Keratinocyte (primary cell): ENCODE measurements around the gene SMIM14. TPM values are rescaled to one million over a fixed set of nuclear protein-coding genes. Genes with fewer than 3 reads are reported as not detected.

Experiments used
- DNase-seq: peaks from one replicate; pipeline ENCODE4 v3.0.0-alpha.2; 2011; ENCODE audit warnings: low read depth, missing footprints, low spot score
- FAIRE-seq: peaks from 2 replicates; lab custom pipeline; 2011; peaks lifted over from hg19 to GRCh38; lab: Jason Lieb, UNC
- H2AFZ ChIP-seq: 2 replicates; pipeline ENCODE4 v1.6.0; 2012; ENCODE audit warnings: low read length, control low read depth, inconsistent platforms; ENCODE audit not compliant: control insufficient read depth
- H3K27ac ChIP-seq: 2 replicates; pipeline ENCODE4 v1.5.1; 2011; ENCODE audit warnings: low read length; ENCODE audit not compliant: control insufficient read depth, insufficient read depth
- H3K27me3 ChIP-seq: 3 replicates; pipeline ENCODE4 v1.6.0; 2011; ENCODE audit warnings: low read length; ENCODE audit not compliant: control insufficient read depth, insufficient read depth; ENCODE audit errors: extremely low read depth
- H3K36me3 ChIP-seq, 2 experiments: 2 replicates in 1 of 2; 3 replicates in 1 of 2; pipeline ENCODE4 v1.5.1; 2011; ENCODE audit warnings: low read length in 2 of 2, mild to moderate bottlenecking in 1 of 2; ENCODE audit not compliant: control insufficient read depth in 2 of 2, insufficient read depth in 2 of 2; ENCODE audit errors: extremely low read depth in 1 of 2
- H3K4me1 ChIP-seq: 3 replicates; pipeline ENCODE4 v1.5.1; 2011; ENCODE audit warnings: low read length; ENCODE audit not compliant: control insufficient read depth, insufficient read depth; ENCODE audit errors: extremely low read depth
- H3K4me2 ChIP-seq: 3 replicates; pipeline ENCODE4 v1.6.0; 2011; ENCODE audit warnings: low read depth, low read length; ENCODE audit not compliant: control insufficient read depth, insufficient read depth; ENCODE audit errors: extremely low read depth
- H3K4me3 ChIP-seq, 3 experiments: fragments of 200-600 bp in 1 of 3; sonication (generic) in 1 of 3; 2 replicates in 2 of 3; 3 replicates in 1 of 3; pipeline ENCODE4 v1.5.1; 2011 to 2016; ENCODE audit warnings: low read length in 3 of 3, mild to moderate bottlenecking in 3 of 3, control low read depth in 2 of 3, inconsistent platforms in 1 of 3, low read depth in 1 of 3, mixed read lengths in 1 of 3, mixed run types in 1 of 3, moderate library complexity in 1 of 3; ENCODE audit not compliant: control insufficient read depth in 2 of 3, insufficient read depth in 2 of 3; ENCODE audit errors: extremely low read depth in 1 of 3
- H3K79me2 ChIP-seq: 2 replicates; pipeline ENCODE4 v1.6.0; 2012; ENCODE audit warnings: low read length; ENCODE audit not compliant: control insufficient read depth, insufficient read depth
- H3K9ac ChIP-seq: 3 replicates; pipeline ENCODE4 v1.6.0; 2011; ENCODE audit warnings: low read length; ENCODE audit not compliant: control insufficient read depth, insufficient read depth; ENCODE audit errors: extremely low read depth
- H3K9me1 ChIP-seq: 3 replicates; pipeline ENCODE4 v1.6.0; 2011; ENCODE audit warnings: low read length; ENCODE audit not compliant: control insufficient read depth, insufficient read depth; ENCODE audit errors: extremely low read depth
- H3K9me3 ChIP-seq: 2 replicates; pipeline ENCODE4 v1.5.1; 2012; ENCODE audit warnings: low read depth, low read length; ENCODE audit not compliant: control insufficient read depth
- H4K20me1 ChIP-seq: 3 replicates; pipeline ENCODE4 v1.6.0; 2011; ENCODE audit warnings: low read length; ENCODE audit not compliant: control insufficient read depth, insufficient read depth; ENCODE audit errors: extremely low read depth
- CTCF ChIP-seq, 3 experiments: IDR thresholded peaks in 1 of 3; conservative IDR thresholded peaks in 1 of 3; optimal IDR thresholded peaks in 1 of 3; 2 replicates in 2 of 3; 3 replicates in 1 of 3; pipeline versions ENCODE3 to v1.5.1; 2011; ENCODE audit warnings: low read length in 3 of 3, mild to moderate bottlenecking in 3 of 3, moderate library complexity in 2 of 3, control low read depth in 1 of 3, inconsistent platforms in 1 of 3; ENCODE audit not compliant: insufficient read depth in 2 of 3; ENCODE audit errors: extremely low read depth in 1 of 3
- EZH2 ChIP-seq: IDR thresholded peaks from one replicate; pipeline ENCODE4 v1.6.1; 2012; ENCODE audit warnings: inconsistent platforms, mild to moderate bottlenecking, low read length, moderate library complexity
- dilution Hi-C: fragments of 300-500 bp; cut with MboI; formaldehyde crosslinking; loops from one replicate; pipeline ENCODE4 v1.7.0; 2020; ENCODE audit warnings: low sequenced_read_pairs; ENCODE audit not compliant: extremely low pct_ligation_motif_present
- polyA plus RNA-seq, 5 experiments: library from polyadenylated mRNA; depleted of rRNA in 3 of 5; stranded (reverse) in 3 of 5; stranded (forward) in 1 of 5; unstranded in 1 of 5; fragments of >200 nt; gene quantifications; 1 replicate in 1 of 5; 2 replicates in 3 of 5; 3 replicates in 1 of 5; pipeline versions ENCODE4 v1.2.1 to v1.2.3, GENCODE V29; 2011 to 2012; ENCODE audit warnings: missing spikeins in 2 of 5, low read depth in 1 of 5, low replicate concordance in 1 of 5

SMIM14 gene
- polyA plus RNA-seq, 1 donor (not counting 4 experiments of a cell fraction or from before 2014, with no cell fraction given): 13.9 TPM

GRCh38 chr4:39527296-39528060 is 111.2 kb downstream of the SMIM14 start, which contains the start of gene UGDH:
Gene UGDH (minus strand): TSS chr4:39527439. CDS start chr4:39521512, 5,927 bp downstream.
- no peak for FAIRE-seq
- dilution Hi-C loops: no loop called here
- Histone ChIP-seq H3K9me1 (no peaks in the 10 kb centered on the region), H3K27ac (peak within 1 kb of the TSS; percentile 90), H3K4me1 (peaks cover 9% of the 10 kb centered on the region), H4K20me1 (no peaks in the 10 kb centered on the region), H3K79me2 (peaks cover 36% of the 10 kb centered on the region), H3K36me3 (peaks cover 0 to 2% of the 10 kb centered on the region in 2 experiments), H3K4me2 (peak within 1 kb of the TSS; percentile 97), H2AFZ (peak within 1 kb of the TSS; percentile 96), H3K27me3 (no peaks in the 10 kb centered on the region), H3K9ac (peak within 1 kb of the TSS; percentile 93), H3K4me3 (peak within 1 kb of the TSS; percentile 86 to 99 (median 97)), H3K9me3 (peaks cover 2% of the 10 kb centered on the region)
- TF ChIP-seq EZH2 (no peak), CTCF (optimal IDR thresholded peaks at IDR 0.05 in 1 of 3, IDR thresholded peaks at IDR 0.05 in 1 of 3, conservative IDR thresholded peaks at IDR 0.05 in 1 of 3; ENCODE audit: extremely low read depth in 1 of 3, insufficient read depth in 2 of 3, low read length in 3 of 3) (no peak)
- DNase-seq: peak; percentile 58

- peak overlapping the region; percentile 97 for H3K4me2 ChIP-seq
- peak overlapping the region; percentile 86 to 99 (median 97) for H3K4me3 ChIP-seq
- peak overlapping the region; percentile 90 for H3K27ac ChIP-seq
- peaks cover under 1% of the 10 kb centered on the region for H3K9me3 ChIP-seq
- dilution Hi-C loops: no loop called here
- peaks cover 9% of the 10 kb centered on the region for H3K4me1 ChIP-seq
- peaks cover 0 to 1% of the 10 kb centered on the region in 2 experiments for H3K36me3 ChIP-seq
- TF ChIP-seq CTCF (optimal IDR thresholded peaks at IDR 0.05 in 1 of 3, IDR thresholded peaks at IDR 0.05 in 1 of 3, conservative IDR thresholded peaks at IDR 0.05 in 1 of 3; ENCODE audit: extremely low read depth in 1 of 3, insufficient read depth in 2 of 3, low read length in 3 of 3) (no peak), EZH2 (no peak)
- no peaks in the 10 kb centered on the region for H3K27me3 ChIP-seq
- H3K79me2 ChIP-seq: peaks cover 39% of the 10 kb centered on the region
- no peaks in the 10 kb centered on the region for H4K20me1 ChIP-seq
- peak overlapping the region; percentile 93 for H3K9ac ChIP-seq
- FAIRE-seq: no peak
- H2AFZ ChIP-seq: peak overlapping the region; percentile 91
- DNase-seq: no peak
- no peaks in the 10 kb centered on the region for H3K9me1 ChIP-seq
Measured at GRCh38 chr4:39526765-39527295, 111.8 kb downstream of the SMIM14 start.
